Measurements from ENCODE around the gene MRPS23. TPM values are rescaled to one million over a fixed set of nuclear protein-coding genes. Genes with fewer than 3 reads are reported as not detected.
A peak's percentile ranks its signal among the peaks of the same experiment; 100 is the strongest.

The MRPS23 gene
- 10 to 100 TPM; 24.1 to 35.3 TPM for total RNA-seq

DNA sequence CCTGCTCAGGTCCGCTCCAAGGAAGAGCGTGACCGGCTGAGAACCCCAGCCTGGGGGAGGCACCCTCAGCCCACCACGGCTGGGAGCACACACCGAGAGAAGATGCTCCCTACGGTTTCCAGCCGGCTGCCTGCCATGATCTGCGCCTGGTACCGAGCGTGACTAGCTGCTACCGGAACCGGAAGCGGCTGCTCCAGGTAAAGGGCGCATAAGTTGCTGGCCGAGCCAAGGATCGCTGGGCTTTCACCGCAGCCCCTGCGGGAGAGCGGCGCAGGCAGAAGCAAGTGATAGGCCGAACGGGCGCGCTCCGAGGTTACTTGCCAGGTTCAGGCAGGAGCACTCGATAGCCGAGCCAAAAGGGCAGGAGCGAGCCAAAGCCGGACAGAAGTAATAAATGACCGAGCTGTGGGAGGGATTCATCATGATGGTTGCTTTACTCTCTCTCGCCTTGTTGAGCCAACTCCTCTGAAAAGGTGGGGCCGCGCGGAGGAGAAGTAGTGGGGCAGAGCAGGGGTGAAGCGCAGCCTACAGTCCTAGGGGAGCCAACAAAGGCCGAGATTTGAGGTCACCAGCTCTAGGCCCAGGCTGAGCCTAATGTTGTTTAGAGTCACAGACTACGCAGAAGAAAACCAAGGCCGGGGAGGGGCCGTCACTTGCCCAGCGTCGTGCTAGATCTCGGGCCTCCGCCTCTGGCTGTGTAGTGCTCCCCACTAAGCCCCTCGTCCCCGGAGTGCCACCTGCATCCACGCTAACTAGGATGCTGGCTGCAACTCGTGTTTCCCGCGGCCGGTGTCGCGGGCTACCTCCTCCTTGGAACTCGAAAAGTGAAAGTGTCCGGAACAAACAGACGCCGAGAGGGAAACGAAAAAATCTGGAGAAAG lies at the start of gene MRPS23:
MRPS23 (minus strand) TSS at position 171 of the 881 bp plus-strand sequence; CDS start at position 137, 34 bp downstream.
- peak; percentile 99 for DNase-seq (ENCODE audit: low spot score)
- TF ChIP-seq, protein P1, sequence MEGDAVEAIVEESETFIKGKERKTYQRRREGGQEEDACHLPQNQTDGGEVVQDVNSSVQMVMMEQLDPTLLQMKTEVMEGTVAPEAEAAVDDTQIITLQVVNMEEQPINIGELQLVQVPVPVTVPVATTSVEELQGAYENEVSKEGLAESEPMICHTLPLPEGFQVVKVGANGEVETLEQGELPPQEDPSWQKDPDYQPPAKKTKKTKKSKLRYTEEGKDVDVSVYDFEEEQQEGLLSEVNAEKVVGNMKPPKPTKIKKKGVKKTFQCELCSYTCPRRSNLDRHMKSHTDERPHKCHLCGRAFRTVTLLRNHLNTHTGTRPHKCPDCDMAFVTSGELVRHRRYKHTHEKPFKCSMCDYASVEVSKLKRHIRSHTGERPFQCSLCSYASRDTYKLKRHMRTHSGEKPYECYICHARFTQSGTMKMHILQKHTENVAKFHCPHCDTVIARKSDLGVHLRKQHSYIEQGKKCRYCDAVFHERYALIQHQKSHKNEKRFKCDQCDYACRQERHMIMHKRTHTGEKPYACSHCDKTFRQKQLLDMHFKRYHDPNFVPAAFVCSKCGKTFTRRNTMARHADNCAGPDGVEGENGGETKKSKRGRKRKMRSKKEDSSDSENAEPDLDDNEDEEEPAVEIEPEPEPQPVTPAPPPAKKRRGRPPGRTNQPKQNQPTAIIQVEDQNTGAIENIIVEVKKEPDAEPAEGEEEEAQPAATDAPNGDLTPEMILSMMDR (IDR thresholded peaks at IDR 0.05) = no peak
- no peaks in the 10 kb centered on the region for H3K27me3 ChIP-seq

GRCh38 chr17:57899391-57899790 lies 49.5 kb upstream of the MRPS23 start:
- DNase-seq (ENCODE audit: low spot score) = no peak
- Histone ChIP-seq H3K27me3 (no peaks in the 10 kb centered on the region), H3K4me1 (peaks cover 3 to 83% of the 10 kb centered on the region in 2 donors), H3K9me3 (no peaks in the 10 kb centered on the region), H3K4me3 (no peak overlapping the region), H3K36me3 (no peaks in the 10 kb centered on the region), H3K27ac (peak overlapping the region; percentile 83 to 96)
- TF ChIP-seq, protein P1 (IDR thresholded peaks at IDR 0.05) = no peak

More for the DNA sequence above, at the start of gene MRPS23:
- no peaks in the 10 kb centered on the region for H3K9me3 ChIP-seq
- peak within 1 kb of the TSS; percentile 88 to 95 for H3K27ac ChIP-seq
- H3K4me1 ChIP-seq = peaks cover 0 to 43% of the 10 kb centered on the region in 2 donors
- H3K36me3 ChIP-seq = peaks cover 4% of the 10 kb centered on the region
- H3K4me3 ChIP-seq = peak within 1 kb of the TSS; percentile 71 to 92

DNA sequence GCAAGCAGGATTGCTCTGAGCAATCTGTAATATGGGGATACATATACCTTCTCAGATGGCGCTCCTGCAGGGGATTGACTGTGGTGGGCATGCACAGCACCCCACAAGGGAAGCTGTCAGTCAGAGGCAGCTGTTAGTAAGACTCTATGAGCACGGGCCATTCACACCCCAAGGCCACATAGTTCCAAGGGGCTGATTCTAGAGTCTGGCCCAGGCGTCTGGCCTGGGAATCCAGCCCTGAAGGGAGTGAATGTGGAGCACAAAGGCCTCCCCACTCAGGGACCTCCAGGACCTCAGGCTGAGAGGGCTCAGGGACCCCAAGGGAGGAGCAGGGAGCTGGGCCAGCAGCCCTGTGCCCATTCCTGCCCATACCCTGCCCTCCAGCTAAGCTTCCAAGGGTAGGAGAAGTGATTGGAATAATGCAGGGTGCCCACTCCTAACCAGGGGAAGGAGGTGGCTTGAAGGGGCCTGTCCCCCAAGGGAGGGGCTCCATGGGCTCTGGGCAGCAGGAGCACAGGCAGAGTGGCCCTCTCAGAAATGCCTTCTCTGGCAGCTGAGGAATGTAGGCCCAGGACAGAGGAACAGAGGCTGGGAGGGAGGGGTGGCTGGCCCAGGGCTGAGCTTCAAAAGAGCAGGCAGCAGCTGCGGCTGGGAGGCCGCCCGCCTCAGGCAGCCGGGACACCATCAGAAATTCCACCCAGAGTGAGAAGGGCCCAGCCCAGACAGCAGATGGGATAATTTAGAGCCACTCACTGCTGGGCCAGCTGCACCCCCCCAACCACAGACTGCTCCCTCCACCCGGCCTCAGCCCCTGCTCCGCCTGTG lies 48.9 kb upstream of the MRPS23 start:
- H3K4me1 ChIP-seq = peaks cover 3 to 83% of the 10 kb centered on the region in 2 donors
- H3K36me3 ChIP-seq = no peaks in the 10 kb centered on the region
- peak overlapping the region; percentile 83 to 96 for H3K27ac ChIP-seq
- H3K27me3 ChIP-seq = no peaks in the 10 kb centered on the region
- TF ChIP-seq, protein P1 (IDR thresholded peaks at IDR 0.05) = no peak
- peak; percentile 80 for DNase-seq (ENCODE audit: low spot score)
- no peaks in the 10 kb centered on the region for H3K9me3 ChIP-seq
- H3K4me3 ChIP-seq = no peak overlapping the region

DNA sequence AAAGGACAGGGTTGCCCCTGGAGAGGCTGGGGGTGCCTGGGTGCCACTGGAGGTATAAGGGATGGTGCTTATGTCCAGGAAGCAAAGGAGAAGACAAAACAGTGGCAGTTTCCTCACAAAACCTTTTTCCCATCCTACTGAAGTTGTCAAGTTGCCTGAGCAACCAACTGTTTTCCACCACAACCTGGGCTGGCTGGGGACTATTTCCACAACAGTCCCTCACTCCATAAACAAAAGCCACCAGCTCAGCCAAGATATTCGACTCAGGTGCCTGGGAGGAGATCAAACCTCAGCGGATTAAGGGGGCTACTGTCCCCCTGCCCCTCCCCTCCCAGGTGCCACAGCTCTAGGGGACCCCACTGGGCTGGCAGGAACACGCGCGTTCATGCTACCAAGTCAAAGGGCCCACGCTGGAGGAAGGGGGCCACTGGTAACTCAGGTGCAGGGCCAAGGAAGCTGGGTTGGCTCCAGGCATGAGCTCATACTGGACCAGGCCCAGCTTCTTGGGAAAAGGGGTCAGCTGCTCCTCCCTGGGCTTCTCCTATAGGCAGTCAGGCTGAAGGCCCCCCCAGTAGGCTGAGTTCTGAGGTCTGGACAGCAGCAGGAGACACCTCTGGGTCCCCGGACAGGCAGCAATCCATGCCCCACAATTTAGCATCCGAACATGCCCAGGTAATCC lies 45.7 kb upstream of the MRPS23 start:
- no peak for DNase-seq (ENCODE audit: low spot score)
- H3K36me3 ChIP-seq = no peaks in the 10 kb centered on the region
- peaks cover 4 to 86% of the 10 kb centered on the region in 2 donors for H3K4me1 ChIP-seq
- no peak overlapping the region for H3K4me3 ChIP-seq
- H3K27me3 ChIP-seq = no peaks in the 10 kb centered on the region
- H3K9me3 ChIP-seq = no peaks in the 10 kb centered on the region
- H3K27ac ChIP-seq = peak overlapping the region; percentile 91 to 96
- TF ChIP-seq, protein P1 (IDR thresholded peaks at IDR 0.05) = no peak

DNA sequence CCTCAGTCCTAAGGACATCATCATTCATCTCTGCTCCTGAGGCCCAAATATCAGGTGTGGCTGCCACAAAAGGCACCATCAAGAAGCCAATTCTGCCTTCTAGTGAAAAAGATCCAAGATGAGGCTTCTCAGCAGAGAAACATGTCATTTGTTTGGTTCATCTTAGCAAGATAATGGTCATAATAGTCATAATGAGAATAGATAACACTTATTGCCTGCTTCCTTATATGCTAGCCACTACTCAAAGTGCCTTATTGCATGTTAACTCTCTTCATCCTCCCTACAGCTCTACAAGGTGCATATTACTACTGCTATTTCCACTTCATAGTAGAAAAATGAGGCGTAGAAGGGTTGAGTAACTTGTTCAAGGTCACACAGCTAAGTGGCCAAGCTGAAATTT lies 45.0 kb upstream of the MRPS23 start:
- Histone ChIP-seq H3K9me3 (no peaks in the 10 kb centered on the region), H3K27me3 (no peaks in the 10 kb centered on the region), H3K36me3 (no peaks in the 10 kb centered on the region), H3K4me3 (no peak overlapping the region), H3K4me1 (peaks cover 4 to 86% of the 10 kb centered on the region in 2 donors), H3K27ac (peak overlapping the region; percentile 91 to 96)
- TF ChIP-seq, protein P1 (IDR thresholded peaks at IDR 0.05) = no peak
- DNase-seq (ENCODE audit: low spot score) = no peak

All from right atrium auricular region (tissue), 2 donors.